Measurements from ENCODE around the gene CELA3B.

DNA sequence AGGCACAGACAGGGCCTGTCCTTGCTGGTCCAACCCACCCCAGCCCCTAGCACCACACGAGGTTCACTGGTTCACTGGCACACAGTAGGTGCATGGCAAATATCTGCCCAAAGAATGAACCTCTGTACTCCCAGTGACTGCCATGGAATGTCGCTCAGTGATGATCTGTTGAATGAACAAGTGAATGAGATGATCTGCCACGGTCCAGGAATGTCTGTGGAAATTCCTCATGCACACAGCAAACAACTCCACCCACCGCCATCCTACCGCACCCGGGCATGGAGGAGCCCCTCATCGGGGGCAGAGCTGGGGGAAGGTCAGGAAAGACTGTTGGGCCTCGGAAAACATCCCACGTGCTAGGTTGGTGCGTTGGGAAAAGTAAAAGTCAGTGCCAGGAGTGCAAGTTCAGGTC lies 41.4 kb upstream of the CELA3B start:
- TF ChIP-seq POLR2A (IDR thresholded peaks at IDR 0.05) (no peak), CTCF (IDR thresholded peaks at IDR 0.05) (no peak), EP300 (IDR thresholded peaks at IDR 0.05) (peak in 1 of 2 donors; percentile 52)
